ENCODE measurements around the gene ADAM8. TPM values are rescaled to one million over a fixed set of nuclear protein-coding genes. Genes with fewer than 3 reads are reported as not detected.

ADAM8 gene
- total RNA-seq, 1 experiment from 2014 or later = 16.8 TPM

GRCh38 chr10:133312769-133313145 is 36.1 kb upstream of the ADAM8 start:
- Histone ChIP-seq H3K36me3 (ENCODE audit: control insufficient read depth, insufficient read depth, low read length) (peaks cover 5% of the 10 kb centered on the region), H3K27me3 (replicated peaks; ENCODE audit: control insufficient read depth, insufficient read depth, low read length) (no peaks in the 10 kb centered on the region), H3K4me1 (no peaks in the 10 kb centered on the region), H3K9me3 (no peaks in the 10 kb centered on the region), H3K4me3 (ENCODE audit: low read depth, low read length) (no peak overlapping the region)
- Mint-ChIP-seq H3K27ac (ENCODE audit: unreplicated experiment) (no peak overlapping the region), H3K4me1 (ENCODE audit: low read depth, unreplicated experiment) (peaks cover 4% of the 10 kb centered on the region), H3K9me3 (ENCODE audit: unreplicated experiment) (no peaks in the 10 kb centered on the region), H3K4me3 (ENCODE audit: unreplicated experiment) (no peak overlapping the region), H3K36me3 (ENCODE audit: insufficient read depth, unreplicated experiment) (peaks cover 44% of the 10 kb centered on the region), H3K27me3 (ENCODE audit: insufficient read depth, unreplicated experiment) (no peaks in the 10 kb centered on the region)
- intact Hi-C loops (cut with micrococcal nuclease; ENCODE audit: unreplicated experiment) = no loop called here
- TF ChIP-seq, protein P1, sequence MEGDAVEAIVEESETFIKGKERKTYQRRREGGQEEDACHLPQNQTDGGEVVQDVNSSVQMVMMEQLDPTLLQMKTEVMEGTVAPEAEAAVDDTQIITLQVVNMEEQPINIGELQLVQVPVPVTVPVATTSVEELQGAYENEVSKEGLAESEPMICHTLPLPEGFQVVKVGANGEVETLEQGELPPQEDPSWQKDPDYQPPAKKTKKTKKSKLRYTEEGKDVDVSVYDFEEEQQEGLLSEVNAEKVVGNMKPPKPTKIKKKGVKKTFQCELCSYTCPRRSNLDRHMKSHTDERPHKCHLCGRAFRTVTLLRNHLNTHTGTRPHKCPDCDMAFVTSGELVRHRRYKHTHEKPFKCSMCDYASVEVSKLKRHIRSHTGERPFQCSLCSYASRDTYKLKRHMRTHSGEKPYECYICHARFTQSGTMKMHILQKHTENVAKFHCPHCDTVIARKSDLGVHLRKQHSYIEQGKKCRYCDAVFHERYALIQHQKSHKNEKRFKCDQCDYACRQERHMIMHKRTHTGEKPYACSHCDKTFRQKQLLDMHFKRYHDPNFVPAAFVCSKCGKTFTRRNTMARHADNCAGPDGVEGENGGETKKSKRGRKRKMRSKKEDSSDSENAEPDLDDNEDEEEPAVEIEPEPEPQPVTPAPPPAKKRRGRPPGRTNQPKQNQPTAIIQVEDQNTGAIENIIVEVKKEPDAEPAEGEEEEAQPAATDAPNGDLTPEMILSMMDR (IDR thresholded peaks at IDR 0.05; ENCODE audit: insufficient read depth in 1 of 2, low read depth in 1 of 2, low read length in 1 of 2, severe bottlenecking in 1 of 2, unreplicated experiment in 1 of 2) = no peak
- DNase-seq = no peak
- ChIA-PET POLR2A (no interaction called here), CTCF (no interaction called here)
- BruUV-seq (replicated peaks) = no TSS peak

GRCh38 chr10:133312016-133312768 is 35.5 kb upstream of the ADAM8 start:
- BruUV-seq (replicated peaks) = no TSS peak
- H3K27ac Mint-ChIP-seq (ENCODE audit: unreplicated experiment) = no peak overlapping the region
- H3K9me3 Mint-ChIP-seq (ENCODE audit: unreplicated experiment) = no peaks in the 10 kb centered on the region
- H3K4me1 Mint-ChIP-seq (ENCODE audit: low read depth, unreplicated experiment) = peaks cover 7% of the 10 kb centered on the region
- no peak overlapping the region for H3K4me3 ChIP-seq (ENCODE audit: low read depth, low read length)
- no peak for DNase-seq
- no peak overlapping the region for H3K4me3 Mint-ChIP-seq (ENCODE audit: unreplicated experiment)
- TF ChIP-seq, protein P1 (IDR thresholded peaks at IDR 0.05; ENCODE audit: insufficient read depth in 1 of 2, low read depth in 1 of 2, low read length in 1 of 2, severe bottlenecking in 1 of 2, unreplicated experiment in 1 of 2) = no peak
- peaks cover 5% of the 10 kb centered on the region for H3K36me3 ChIP-seq (ENCODE audit: control insufficient read depth, insufficient read depth, low read length)
- no peaks in the 10 kb centered on the region for H3K27me3 Mint-ChIP-seq (ENCODE audit: insufficient read depth, unreplicated experiment)
- no peaks in the 10 kb centered on the region for H3K9me3 ChIP-seq
- H3K27me3 ChIP-seq (replicated peaks; ENCODE audit: control insufficient read depth, insufficient read depth, low read length) = no peaks in the 10 kb centered on the region
- intact Hi-C loops (cut with micrococcal nuclease; ENCODE audit: unreplicated experiment) = no loop called here
- peaks cover 4% of the 10 kb centered on the region for H3K4me1 ChIP-seq
- H3K36me3 Mint-ChIP-seq (ENCODE audit: insufficient read depth, unreplicated experiment) = peaks cover 47% of the 10 kb centered on the region
- ChIA-PET POLR2A (no interaction called here), CTCF (no interaction called here)

DNA sequence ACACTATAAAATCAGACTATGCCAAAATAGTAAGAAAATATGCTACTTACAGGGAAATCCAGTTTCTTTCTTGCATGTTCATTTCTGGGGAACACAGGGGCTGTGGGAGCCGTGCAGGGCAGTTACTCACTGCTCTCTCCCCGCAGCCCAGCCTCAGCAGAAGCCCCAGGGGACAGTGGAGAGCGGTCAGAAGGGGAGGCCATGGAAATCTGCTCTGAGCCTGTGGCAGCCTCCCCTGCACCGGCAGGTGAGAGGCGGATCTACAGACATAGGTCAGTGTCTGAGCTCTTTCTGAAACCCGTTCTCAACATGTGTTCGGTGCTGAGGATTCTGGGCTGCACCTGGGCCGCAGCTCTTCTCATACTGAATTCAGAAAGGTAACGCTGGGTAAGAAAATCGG is 34.9 kb upstream of the ADAM8 start:
- ChIA-PET CTCF (no interaction called here), POLR2A (no interaction called here)
- H3K4me1 Mint-ChIP-seq (ENCODE audit: low read depth, unreplicated experiment) = peaks cover 7% of the 10 kb centered on the region
- DNase-seq = no peak
- no peak overlapping the region for H3K4me3 Mint-ChIP-seq (ENCODE audit: unreplicated experiment)
- intact Hi-C loops (cut with micrococcal nuclease; ENCODE audit: unreplicated experiment) = no loop called here
- H3K27me3 Mint-ChIP-seq (ENCODE audit: insufficient read depth, unreplicated experiment) = no peaks in the 10 kb centered on the region
- no peak overlapping the region for H3K4me3 ChIP-seq (ENCODE audit: low read depth, low read length)
- H3K4me1 ChIP-seq = peaks cover 7% of the 10 kb centered on the region
- no TSS peak for BruUV-seq (replicated peaks)
- no peaks in the 10 kb centered on the region for H3K9me3 Mint-ChIP-seq (ENCODE audit: unreplicated experiment)
- TF ChIP-seq, protein P1 (IDR thresholded peaks at IDR 0.05; ENCODE audit: insufficient read depth in 1 of 2, low read depth in 1 of 2, low read length in 1 of 2, severe bottlenecking in 1 of 2, unreplicated experiment in 1 of 2) = no peak
- no peaks in the 10 kb centered on the region for H3K27me3 ChIP-seq (replicated peaks; ENCODE audit: control insufficient read depth, insufficient read depth, low read length)
- no peaks in the 10 kb centered on the region for H3K9me3 ChIP-seq
- H3K36me3 ChIP-seq (ENCODE audit: control insufficient read depth, insufficient read depth, low read length) = peaks cover 6% of the 10 kb centered on the region
- H3K36me3 Mint-ChIP-seq (ENCODE audit: insufficient read depth, unreplicated experiment) = peaks cover 47% of the 10 kb centered on the region
- H3K27ac Mint-ChIP-seq (ENCODE audit: unreplicated experiment) = no peak overlapping the region
